Psoas muscle (tissue), 8 donors: ENCODE data around the gene INKA1. TPM values are rescaled to one million over a fixed set of nuclear protein-coding genes. Genes with fewer than 3 reads are reported as not detected.
A peak's percentile ranks its signal among the peaks of the same experiment; 100 is the strongest.

Source experiments
- ATAC-seq, 4 donors: fragments of 200-7000 bp; cut with Tn5 transposase; one replicate each; pipeline ENCODE4 v1.9.1; 2020; ENCODE audit warnings: moderate library complexity in 3 of 4, mild to moderate bottlenecking in 2 of 4
- DNase-seq, 2 donors: peaks; one replicate each; pipeline ENCODE4 v3.0.0-alpha.2; 2020
- H3K27ac ChIP-seq: fragments of 200-600 bp; one replicate; pipeline ENCODE4 v1.8.0; 2022
- H3K27me3 ChIP-seq, 3 donors: fragments of 200-600 bp in 1 of 3; one replicate each; pipeline versions ENCODE4 v1.6.1 to v1.8.0; 2013 to 2022; ENCODE audit warnings: low read length in 2 of 3, mild to moderate bottlenecking in 2 of 3, moderate library complexity in 1 of 3; ENCODE audit not compliant: insufficient read depth in 3 of 3
- H3K36me3 ChIP-seq, 2 donors: fragments of 200-600 bp in 1 of 2; one replicate each; pipeline versions ENCODE4 v1.6.1 to v1.8.0; 2013 to 2022; ENCODE audit warnings: low read depth in 1 of 2, mild to moderate bottlenecking in 1 of 2, moderate library complexity in 1 of 2; ENCODE audit not compliant: insufficient read depth in 1 of 2
- H3K4me1 ChIP-seq: fragments of 200-600 bp; one replicate; pipeline ENCODE4 v1.8.0; 2022
- H3K4me3 ChIP-seq: fragments of 200-600 bp; one replicate; pipeline ENCODE4 v1.8.0; 2022; ENCODE audit warnings: mild to moderate bottlenecking
- H3K9me3 ChIP-seq: fragments of 200-600 bp; one replicate; pipeline ENCODE4 v1.8.0; 2022
- WGBS, 3 donors: extraction: QIAGEN DNeasy Blood & Tissue Kit; methylation state at CpG; one replicate each; pipeline versions ENCODE4 v1.1.6 to v1.1.7; 2013; 5-methylcytosine and 5-hydroxymethylcytosine counted together
- intact Hi-C, 2 donors: fragments of 100-400 bp; cut with DNase I; formaldehyde crosslinking; loops; one replicate each; pipeline versions ENCODE4 v1.11.0 to v1.14.2; 2022
- polyA plus RNA-seq, 3 donors: library from polyadenylated mRNA; stranded (reverse); fragments of 200-250 nt; gene quantifications; one replicate each; pipeline ENCODE4 v1.2.3, GENCODE V29; 2013
- total RNA-seq, 4 donors: library from RNA; stranded (reverse); fragmentation: NEBNext Ultra II Directional in 2 of 4; extraction: Animal tissue kit (Norgen Biotek cat#: 25700) in 2 of 4; gene quantifications; one replicate each; pipeline versions ENCODE4 v1.2.1 to v1.2.4, GENCODE V29; 2021 to 2023
- TF ChIP-seq, protein P1 (sequence below): fragments of 200-600 bp; IDR thresholded peaks from one replicate; pipeline ENCODE4 v1.8.0; 2022; ENCODE audit warnings: antibody characterized with exemption
- donor health status: healthy with polysubstance abuse.
- donor health status: DM: no; HTN: no; CAD: no; lungs with moderate emphysema.
- donor health status: Bipolar disorder and iron deficiency.
- donor health status: healthy.
- donor health status: DM: yes; HTN: yes; CAD: no.
- donor health status: DM: no; HTN: no; CAD: no.
- donor health status: DM: no; HTN: no; CAD: no.
- donor health status: DM: yes; HTN: yes; CAD: no.

Gene INKA1
- total and polyA plus RNA-seq, 7 donors, result 2.2 to 20.1 (median 3.6) TPM

DNA sequence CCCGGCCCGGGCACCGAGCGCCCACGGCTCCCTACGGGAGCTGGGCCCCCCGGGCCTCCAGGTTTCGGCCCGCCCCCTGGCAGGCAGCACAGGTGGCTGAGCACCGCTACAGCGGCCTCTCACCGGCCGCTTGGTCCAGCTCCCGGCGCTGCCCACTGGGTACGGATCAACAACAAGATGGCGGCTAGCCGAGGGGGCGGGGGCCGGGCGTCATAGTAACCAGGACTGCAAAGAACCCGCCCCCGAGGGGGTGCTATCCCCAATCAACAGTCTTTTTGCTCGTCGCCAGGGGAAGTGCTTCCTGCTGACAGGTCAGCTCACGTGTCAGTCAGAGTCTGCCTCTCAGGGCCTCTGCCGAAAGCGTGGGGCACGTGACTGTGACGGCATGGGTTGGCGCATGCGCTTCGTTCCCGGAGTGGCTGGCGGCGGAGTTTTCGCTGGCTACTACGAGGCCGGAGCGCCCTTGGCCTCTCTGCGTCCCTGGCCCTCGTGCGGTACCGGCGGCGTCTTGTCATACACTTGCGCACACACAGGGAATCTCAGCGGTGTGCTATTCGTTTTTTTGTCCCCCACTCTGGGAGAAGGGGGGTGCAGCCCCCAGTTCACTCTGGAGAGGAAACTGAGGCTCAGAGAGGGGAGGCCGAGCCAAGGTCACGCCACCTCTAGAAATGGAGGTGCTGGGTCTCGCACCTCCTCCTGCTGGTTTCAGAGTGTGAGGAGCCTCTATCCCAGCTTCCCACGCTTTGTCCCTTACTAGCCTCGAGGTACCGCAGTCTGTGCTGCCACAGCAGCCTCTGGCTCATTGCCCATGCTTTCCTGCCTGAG, 16.5 kb upstream of the INKA1 start, which contains the start of gene IP6K1:
Gene IP6K1, minus strand, starts transcription at position 186 of the 825 bp plus-strand sequence. CDS start 38,502 bp downstream, outside the sequence.
- Histone ChIP-seq H3K4me1 (peaks cover 19% of the 10 kb centered on the region), H3K27ac (peak within 1 kb of the TSS; percentile 96), H3K9me3 (no peaks in the 10 kb centered on the region), H3K4me3 (peak within 1 kb of the TSS; percentile 96), H3K27me3 (no peaks in the 10 kb centered on the region), H3K36me3 (peaks cover 0 to 28% of the 10 kb centered on the region in 2 donors)
- intact Hi-C loops, result no loop called here
- 4 to 5% (median 4%) methylated on average over 41 to 55 of the region's 55 CpGs for WGBS, 3 donors
- TF ChIP-seq, protein P1, sequence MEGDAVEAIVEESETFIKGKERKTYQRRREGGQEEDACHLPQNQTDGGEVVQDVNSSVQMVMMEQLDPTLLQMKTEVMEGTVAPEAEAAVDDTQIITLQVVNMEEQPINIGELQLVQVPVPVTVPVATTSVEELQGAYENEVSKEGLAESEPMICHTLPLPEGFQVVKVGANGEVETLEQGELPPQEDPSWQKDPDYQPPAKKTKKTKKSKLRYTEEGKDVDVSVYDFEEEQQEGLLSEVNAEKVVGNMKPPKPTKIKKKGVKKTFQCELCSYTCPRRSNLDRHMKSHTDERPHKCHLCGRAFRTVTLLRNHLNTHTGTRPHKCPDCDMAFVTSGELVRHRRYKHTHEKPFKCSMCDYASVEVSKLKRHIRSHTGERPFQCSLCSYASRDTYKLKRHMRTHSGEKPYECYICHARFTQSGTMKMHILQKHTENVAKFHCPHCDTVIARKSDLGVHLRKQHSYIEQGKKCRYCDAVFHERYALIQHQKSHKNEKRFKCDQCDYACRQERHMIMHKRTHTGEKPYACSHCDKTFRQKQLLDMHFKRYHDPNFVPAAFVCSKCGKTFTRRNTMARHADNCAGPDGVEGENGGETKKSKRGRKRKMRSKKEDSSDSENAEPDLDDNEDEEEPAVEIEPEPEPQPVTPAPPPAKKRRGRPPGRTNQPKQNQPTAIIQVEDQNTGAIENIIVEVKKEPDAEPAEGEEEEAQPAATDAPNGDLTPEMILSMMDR, result no peak
- DNase-seq (peak; percentile 100), ATAC-seq (peak; percentile 99 to 100 (median 100))

DNA sequence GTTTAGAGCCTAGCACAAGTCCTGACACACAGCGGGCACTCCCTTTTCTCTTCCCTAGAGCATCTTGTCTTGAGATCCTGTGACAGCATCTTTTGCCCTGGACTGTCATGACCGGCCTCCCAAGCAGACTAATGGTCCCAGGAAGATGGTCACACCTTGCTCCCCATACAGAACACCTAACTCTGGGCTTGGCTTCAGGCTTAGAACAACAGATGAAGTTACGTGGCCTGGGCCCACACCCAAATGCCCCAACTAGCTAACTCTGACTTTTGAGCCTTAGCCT, 15.9 kb upstream of the INKA1 start:
- Histone ChIP-seq H3K4me1 (peaks cover 19% of the 10 kb centered on the region), H3K27me3 (no peaks in the 10 kb centered on the region), H3K9me3 (no peaks in the 10 kb centered on the region), H3K36me3 (peaks cover 0 to 23% of the 10 kb centered on the region in 2 donors), H3K4me3 (peak overlapping the region; percentile 96), H3K27ac (peak overlapping the region; percentile 96)
- TF ChIP-seq, protein P1, result no peak
- ATAC-seq, result no peak
- intact Hi-C loops, result no loop called here
- DNase-seq, result no peak
- 66 to 72% (median 70%) methylated on average over 3 of the region's 3 CpGs for WGBS, 3 donors

DNA sequence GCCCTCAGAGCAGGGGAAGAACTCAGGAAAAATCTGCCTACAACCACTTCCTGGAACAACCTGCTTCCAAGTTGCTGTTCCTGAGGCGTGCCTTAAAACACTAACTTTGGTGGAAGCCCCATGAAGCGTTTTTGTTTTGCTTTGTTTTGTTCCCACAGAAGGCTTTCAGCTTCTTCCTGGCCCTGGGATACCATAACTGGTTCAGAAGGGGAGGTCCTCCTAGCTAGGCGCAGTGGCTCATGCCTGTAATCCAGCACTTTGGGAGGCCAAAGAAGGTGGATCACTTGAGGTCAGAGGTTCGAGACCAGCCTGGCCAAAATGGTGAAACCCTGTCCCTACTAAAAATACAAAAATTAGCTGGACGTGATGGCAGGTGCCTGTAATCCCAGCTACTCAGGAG, 15.5 kb upstream of the INKA1 start:
- Histone ChIP-seq H3K9me3 (no peaks in the 10 kb centered on the region), H3K27ac (peak overlapping the region; percentile 96), H3K4me3 (no peak overlapping the region), H3K36me3 (peaks cover 0 to 19% of the 10 kb centered on the region in 2 donors), H3K27me3 (no peaks in the 10 kb centered on the region), H3K4me1 (peaks cover 19% of the 10 kb centered on the region)
- no peak for ATAC-seq
- DNase-seq, result no peak
- TF ChIP-seq, protein P1, result no peak
- intact Hi-C loops, result no loop called here
- 81 to 89% (median 85%) methylated on average over 5 of the region's 5 CpGs for WGBS, 3 donors

DNA sequence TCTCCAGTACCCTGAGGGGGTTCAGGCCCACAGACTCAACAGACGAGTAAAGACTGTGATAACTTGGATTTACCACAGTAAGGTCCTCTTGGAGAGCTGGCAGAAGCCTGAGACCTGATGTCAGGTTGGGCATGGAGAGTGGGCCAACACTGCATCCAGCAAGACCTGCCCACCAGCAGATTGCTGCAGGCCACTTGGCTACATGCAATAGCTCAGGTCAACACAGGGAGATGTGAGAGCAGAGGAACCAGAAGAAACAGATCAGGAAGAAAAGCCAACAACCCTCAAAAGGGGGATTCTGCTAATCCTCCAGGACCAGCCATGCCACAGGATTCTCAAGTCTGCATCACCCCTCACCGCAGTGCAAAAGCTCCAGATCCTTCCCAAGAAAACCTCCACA, 15.0 kb upstream of the INKA1 start:
- H3K4me3 ChIP-seq, result no peak overlapping the region
- no peaks in the 10 kb centered on the region for H3K27me3 ChIP-seq
- H3K4me1 ChIP-seq, result peaks cover 19% of the 10 kb centered on the region
- WGBS, 3 donors, result 92 to 100% (median 98%) methylated on average over 2 of the region's 2 CpGs
- ATAC-seq (no peak), DNase-seq (no peak)
- H3K36me3 ChIP-seq, result peaks cover 0 to 17% of the 10 kb centered on the region in 2 donors
- intact Hi-C loops, result no loop called here
- TF ChIP-seq, protein P1, result no peak
- H3K27ac ChIP-seq, result no peak overlapping the region
- no peaks in the 10 kb centered on the region for H3K9me3 ChIP-seq
